ENCODE results near the gene FOXO4.

FOXO4 gene

GRCh38 chrX:71100581-71101505, 5.2 kb downstream of the FOXO4 start:
- no peak for DNase-seq (ENCODE audit: low read depth)

DNA sequence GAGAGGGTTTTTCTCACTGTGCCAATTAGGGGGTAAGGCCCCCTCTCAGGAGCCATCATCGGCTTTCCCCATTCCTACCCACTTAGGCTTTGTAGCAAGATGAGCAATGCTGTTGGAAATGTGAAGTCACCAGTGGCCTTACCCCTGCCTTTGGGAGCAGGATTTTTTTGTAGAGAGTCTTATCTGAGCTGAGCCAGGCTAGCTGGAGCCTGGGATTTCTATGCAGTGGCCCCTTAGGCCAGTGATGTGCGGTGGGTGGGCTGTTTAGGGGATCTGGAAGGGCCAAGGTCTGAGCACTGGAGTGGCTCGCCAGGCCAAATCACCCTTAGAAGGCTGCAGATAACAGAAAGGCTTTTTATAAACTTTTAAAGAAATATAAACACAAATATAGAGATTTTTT, 6.6 kb downstream of the FOXO4 start:
- no peak for DNase-seq (ENCODE audit: low read depth)

- no peak for DNase-seq (ENCODE audit: low read depth)
These were observed 7.7 kb downstream of the FOXO4 start for GRCh38 chrX:71103110-71103983.

GRCh38 chrX:71105628-71106027, 10.0 kb downstream of the FOXO4 start:
- no peak for DNase-seq (ENCODE audit: low read depth)

DNA sequence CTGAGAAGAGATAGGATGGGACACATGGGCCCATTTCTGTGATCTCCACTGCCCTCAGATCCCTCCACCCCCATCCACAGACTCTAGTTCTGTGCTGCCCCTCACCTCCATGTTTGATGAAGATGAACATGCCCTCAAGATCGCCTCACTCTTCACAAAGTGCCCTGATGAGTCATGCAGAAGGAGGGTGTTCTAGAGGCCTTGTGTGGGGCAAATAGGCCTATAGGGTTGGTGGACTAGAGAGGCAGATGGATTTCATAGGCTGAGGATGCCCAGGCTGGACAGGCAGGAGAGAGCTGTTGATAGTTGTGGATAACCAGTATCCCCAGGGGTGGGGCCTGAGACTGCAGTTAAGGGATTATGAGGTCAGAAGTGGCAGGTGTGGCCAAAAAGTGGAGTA, 10.8 kb downstream of the FOXO4 start, which contains the start of gene CXorf65:
CXorf65 (minus strand) TSS at position 314 of the 400 bp plus-strand sequence; CDS start at position 130, 184 bp downstream.
- no peak for DNase-seq (ENCODE audit: low read depth)

GRCh38 chrX:71107245-71107644, 11.6 kb downstream of the FOXO4 start:
- no peak for DNase-seq (ENCODE audit: low read depth)

- no peak for DNase-seq (ENCODE audit: low read depth)
These were observed 12.2 kb downstream of the FOXO4 start for GRCh38 chrX:71107762-71108360.

DNA sequence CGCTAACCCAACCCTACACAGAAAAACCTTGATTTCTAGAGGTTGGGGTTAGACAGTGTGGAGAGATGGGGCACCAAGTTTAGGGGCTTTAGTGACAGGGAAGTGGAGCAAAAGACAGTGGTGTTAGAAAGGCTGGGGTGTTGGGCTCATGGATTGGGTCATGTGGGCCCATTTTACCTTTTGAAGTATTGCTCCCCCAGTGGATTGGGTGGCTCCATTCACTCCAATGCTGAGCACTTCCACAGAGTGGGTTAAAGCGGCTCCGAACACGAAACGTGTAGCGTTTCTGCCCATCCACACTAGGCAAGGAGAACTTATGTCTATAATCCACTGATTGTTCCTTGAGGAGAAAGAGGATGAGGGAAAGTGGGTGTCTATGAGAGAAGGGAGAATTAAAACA, 13.4 kb downstream of the FOXO4 start:
- DNase-seq (ENCODE audit: low read depth) = no peak

DNA sequence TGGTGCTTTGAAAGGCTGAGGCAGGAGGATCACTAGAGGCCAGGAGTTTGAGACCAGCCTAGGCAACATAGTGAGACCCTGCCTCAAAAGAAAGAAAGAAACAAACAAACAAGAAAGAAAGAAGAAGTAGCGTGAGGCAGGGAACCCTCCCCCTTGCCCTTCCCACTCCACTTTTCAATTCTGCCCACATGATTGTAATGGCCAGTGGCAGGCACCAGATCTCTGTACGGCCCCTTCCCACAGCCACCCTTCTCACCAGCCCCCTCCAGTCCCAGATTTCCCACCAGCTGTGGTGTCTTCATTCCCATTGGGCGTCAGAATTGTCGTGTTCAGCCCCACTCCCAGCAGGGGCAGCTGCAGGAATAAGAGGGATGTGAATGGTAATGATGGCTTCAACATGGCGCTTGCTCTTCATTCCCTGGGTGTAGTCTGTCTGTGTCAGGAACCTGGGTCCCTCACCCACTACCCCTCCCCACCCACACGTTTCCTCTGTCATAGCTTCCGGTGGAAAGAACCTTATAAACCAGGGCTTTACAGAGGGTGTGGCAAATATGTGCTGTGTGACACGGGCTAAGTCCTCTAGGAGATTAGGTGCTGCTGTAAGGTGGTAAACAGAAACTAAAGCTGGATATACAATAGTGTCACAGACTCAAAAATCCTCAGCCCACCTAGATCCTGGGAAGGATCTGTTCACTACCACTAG, 15.6 kb downstream of the FOXO4 start, which contains the start of gene IL2RG:
IL2RG (minus strand) TSS at position 437 of the 703 bp plus-strand sequence; CDS start at position 399, 38 bp downstream.
- no peak for DNase-seq (ENCODE audit: low read depth)

DNA sequence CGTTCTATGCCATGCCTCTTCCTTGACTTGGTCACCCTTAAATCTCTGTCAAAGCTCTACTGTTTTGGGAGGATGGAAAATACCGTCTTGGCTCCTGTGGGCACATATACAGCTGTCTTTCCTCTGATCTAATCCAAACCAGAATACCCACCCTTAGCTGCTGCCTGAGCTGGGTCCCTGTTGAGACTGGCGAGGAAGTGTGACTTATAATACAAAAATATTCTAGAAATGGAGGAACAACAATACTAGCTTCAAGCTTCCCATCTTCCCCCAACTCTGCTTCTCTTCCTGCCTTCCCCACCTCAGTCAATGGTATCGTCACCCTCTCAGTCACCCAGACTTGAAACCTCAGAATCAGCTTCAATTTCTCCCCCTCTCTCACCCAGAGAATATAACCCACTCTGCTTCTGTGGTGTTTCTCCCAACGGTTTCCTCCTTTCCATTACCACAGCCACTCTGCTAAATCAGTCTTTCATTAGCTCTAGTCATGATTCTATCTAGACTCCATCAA, 16.3 kb downstream of the FOXO4 start:
- no peak for DNase-seq (ENCODE audit: low read depth)

GRCh38 chrX:71117358-71117757, 21.7 kb downstream of the FOXO4 start:
- DNase-seq (ENCODE audit: low read depth) = no peak

DNA sequence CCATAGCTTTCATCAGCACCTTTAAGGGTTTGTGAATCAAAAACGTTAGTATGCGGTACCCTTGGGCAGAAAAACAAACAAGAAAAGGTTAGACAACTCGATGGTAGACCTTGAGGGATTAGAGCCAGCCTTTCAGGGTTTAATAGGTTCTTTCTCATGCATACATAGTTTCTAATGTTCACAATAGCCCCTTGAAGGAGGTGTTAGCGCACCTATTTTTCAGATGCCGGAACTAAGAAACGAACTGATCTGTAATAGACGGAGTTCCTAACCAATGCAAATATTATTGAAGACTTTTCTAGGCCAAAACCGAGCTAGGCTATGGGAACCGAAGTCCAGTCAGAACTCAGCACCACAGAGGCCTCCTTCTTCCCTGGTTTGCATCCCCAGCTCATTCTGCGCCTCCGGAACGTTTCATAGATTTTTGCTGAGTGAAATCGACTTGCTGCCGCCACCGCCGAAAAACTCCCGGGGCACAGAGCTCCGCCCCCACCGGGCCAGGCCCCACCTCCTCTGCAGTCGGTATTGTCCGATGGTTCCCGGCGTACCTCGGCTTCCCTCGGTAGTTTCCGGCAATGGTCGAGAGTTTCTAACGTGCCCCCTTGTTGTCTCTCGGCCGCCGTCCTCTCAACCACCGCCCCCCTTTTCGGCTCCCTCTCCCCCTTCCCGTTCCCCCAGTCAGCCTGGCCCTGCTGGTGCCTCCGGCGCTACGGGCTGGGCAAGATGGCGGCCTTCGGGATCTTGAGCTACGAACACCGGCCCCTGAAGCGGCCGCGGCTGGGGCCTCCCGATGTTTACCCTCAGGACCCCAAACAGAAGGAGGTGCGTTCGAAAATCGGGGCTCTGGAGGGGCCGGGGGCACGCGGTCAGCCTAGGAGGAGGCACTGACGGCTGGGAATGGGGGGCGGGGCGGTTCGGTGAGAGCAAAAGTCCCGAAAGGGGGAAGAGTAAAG, 22.7 kb downstream of the FOXO4 start, which contains the start of gene MED12:
MED12 (plus strand) TSS at position 565 of the 953 bp plus-strand sequence; CDS start at position 724, 159 bp downstream.
- peak; percentile 79 for DNase-seq (ENCODE audit: low read depth)

- no peak for DNase-seq (ENCODE audit: low read depth)
These were observed 23.4 kb downstream of the FOXO4 start for GRCh38 chrX:71118985-71119535.

- DNase-seq (ENCODE audit: low read depth) = peak; percentile 47
These were observed 32.6 kb downstream of the FOXO4 start for GRCh38 chrX:71128166-71128833.

DNA sequence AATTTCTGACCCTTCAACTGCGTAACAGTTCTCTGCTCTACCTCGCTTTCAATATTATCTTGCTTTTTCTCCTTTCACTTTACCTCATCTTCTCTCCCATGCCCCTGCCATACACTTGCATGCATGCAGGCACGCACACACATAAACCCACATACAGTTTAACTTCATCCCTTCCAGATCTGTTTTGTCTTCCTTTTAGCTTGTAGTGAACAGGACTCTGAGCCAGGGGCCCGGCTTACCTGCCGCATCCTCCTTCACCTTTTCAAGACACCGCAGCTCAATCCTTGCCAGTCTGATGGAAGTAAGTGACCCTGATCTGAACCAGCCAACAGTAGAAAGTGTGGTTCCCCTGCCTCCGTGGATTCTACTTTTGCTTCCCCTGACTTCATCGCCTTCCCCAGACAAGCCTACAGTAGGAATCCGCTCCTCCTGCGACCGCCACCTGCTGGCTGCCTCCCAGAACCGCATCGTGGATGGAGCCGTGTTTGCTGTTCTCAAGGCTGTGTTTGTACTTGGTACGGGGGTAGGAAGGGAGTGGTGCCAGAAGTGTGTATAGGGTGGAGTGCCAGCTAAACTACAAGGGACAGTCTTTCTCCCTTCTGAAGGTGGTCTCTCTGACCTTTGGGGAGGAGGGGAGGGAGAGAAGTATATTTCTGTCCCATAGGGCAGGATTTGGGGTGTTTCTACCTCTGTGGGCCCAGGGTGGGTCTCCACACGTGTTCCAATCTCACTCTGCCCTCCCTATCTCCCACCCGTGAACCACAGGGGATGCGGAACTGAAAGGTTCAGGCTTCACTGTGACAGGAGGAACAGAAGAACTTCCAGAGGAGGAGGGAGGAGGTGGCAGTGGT, 33.5 kb downstream of the FOXO4 start:
- peak; percentile 53 for DNase-seq (ENCODE audit: low read depth)

DNA sequence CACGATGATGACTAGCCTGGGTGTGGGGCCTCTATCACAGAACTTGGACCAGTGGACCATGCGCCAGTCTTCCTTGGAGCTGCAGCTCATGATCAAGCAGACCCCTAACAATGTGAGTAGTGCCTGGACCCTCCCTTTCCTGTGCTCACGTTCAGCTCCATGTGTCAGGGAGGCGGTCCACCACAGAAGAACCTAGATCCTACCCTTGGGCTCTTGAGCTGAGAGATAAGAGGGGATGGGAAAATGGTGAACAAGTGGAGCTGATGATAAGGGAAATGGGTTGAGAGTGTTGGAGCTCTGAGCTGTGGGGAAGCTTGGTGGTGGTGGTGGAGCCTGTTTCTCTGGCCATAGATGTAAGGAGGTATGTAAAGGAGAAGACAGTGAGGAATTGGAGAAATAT, 35.9 kb downstream of the FOXO4 start:
- no peak for DNase-seq (ENCODE audit: low read depth)

DNA sequence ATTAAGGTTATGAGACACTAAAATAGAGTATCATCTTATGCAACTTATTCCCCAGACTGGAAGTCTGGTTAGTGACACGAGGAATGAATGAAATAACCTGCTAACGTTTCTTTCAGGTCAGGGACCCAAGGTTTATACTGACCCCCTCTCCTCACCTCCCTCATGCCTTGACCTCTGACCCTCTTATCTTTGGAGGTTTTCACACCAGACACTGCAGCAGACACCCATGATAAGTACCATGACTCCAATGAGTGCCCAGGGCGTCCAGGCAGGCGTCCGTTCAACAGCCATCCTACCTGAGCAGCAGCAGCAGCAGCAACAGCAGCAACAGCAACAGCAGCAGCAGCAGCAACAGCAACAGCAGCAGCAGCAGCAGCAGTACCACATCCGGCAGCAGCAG, 44.8 kb downstream of the FOXO4 start:
- DNase-seq (ENCODE audit: low read depth) = no peak

DNA sequence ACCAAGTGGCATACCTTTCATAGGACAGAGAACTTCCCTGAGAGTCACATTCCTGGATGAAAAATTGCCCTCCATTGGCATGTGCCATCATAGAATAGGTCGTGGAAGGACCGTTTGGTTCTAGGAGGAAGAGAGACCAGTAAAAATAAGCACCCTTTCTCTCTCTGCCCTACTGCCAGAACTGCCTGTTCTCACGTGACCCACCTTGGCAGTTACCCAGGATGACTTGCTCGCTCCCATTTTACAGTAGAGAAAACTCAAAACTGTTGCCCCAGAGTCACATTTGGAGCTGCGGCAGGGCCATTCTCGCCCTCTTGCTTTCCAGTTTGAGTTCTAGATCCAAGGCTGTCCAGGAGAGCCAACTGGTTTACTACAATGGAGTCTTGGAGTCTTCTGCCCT, 47.9 kb downstream of the FOXO4 start:
- DNase-seq (ENCODE audit: low read depth) = no peak
